GM15510 (cell line): Measurements from ENCODE around the gene SLC40A1.

Source experiments
- POLR2A ChIP-seq: IDR thresholded peaks from 3 replicates; pipeline ENCODE4 v1.6.1; 2011; ENCODE audit warnings: borderline replicate concordance; ENCODE audit not compliant: insufficient read length; ENCODE audit errors: extremely low read depth

SLC40A1 gene

DNA sequence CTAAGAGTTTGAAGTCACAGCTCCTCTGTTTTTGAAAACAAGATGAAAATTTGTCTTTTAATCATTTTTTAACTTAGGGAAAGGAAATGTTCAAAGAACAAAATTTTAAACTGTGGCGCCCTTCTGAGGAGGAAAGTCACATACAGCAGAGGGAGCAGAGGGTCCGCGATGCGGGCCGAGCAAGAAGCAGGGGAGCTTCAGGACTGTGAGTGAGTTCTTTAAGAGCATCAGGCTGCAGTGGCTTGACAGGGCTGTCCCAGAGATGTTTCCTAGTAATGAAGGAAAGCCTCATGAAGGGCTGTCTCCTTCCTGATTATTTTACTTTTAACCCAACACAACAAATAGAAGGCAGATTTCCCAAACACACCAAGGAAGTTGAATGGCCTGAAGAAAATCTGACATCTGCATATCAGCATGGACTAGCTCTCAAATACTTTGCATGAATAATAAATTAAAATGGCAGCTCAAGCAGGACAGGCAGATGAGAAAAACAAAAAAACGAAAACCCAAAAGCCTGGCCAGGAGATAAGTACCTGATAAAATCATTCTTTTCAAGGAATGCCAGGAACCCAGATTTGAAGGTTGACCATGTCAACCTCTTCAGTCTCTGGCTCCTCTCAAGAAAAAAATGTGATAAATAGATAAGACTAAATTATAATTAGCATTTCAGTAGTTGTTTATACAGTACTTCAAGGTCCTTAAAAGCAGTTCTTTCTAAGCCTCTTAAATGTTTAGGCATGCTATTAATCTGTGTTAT lies 60.8 kb downstream of the SLC40A1 start:
- TF ChIP-seq POLR2A, result no peak

DNA sequence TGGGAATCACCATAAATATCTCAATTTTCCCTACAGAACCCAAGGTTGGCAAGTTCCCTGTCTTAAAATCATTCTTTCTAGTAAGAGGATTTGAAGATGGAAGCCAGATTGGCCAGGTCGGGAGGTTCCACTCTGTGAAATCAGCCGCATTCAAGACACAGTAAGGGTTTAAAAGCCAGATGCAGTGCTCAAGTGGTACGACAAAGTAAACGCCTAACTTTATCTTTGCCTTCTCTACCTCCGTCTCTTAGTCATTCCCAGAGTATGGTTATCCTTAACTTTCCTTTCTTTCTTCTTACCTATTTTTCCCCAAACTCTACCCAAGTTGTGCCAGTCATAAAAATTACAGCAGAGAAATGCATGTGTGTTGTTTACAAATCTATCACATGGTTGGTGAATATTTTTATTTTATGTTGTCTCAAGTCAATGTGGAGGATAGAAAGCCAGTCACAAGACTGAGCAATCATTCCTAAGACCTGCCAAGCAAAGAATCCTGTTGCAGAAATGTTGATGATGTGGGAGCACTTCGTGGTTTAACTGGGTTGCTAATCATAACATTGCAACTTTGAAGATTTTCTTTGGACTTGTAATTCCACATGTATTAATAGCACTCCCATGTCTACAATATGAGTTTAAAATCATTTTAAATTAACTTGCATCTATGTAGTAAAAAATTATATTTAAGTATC lies 62.6 kb downstream of the SLC40A1 start:
- no peak for TF ChIP-seq POLR2A

DNA sequence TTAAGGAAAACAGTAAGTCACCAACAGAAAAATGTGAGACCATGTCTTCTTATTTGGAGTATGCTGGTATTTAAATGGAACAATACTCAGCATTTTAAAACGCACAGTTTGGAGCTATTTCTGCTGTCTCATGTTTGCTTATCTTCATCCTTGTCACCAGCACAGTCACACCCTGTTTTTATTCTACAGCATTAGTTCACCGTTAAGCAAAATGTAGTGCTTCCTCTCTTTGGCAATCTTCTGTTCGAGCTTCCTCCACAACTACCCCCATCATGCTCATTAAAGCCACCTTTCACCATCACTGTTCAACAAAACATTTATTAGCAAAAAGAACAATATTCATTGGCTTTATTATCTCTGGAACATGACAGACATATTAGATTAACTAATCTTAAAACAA lies 64.0 kb downstream of the SLC40A1 start:
- TF ChIP-seq POLR2A, result no peak

DNA sequence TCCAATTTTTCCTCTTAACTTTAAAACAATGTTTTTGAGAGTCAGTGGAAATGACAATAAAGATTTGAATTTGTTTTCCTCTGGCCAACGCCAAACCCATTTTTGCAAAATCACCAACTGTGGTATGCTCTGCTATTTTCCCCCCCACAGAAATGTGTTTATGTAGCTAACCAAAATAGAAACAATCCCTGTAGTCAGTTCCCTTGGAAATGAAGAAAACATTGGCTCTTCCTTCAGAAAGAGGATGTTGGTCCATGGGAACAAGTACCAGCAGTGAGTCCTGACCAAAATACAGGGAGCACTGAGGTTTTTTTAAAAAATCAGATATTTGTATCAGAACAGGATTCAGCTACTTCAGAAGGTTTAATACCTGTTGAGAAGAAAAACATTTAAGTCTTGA lies 65.3 kb downstream of the SLC40A1 start:
- no peak for TF ChIP-seq POLR2A

DNA sequence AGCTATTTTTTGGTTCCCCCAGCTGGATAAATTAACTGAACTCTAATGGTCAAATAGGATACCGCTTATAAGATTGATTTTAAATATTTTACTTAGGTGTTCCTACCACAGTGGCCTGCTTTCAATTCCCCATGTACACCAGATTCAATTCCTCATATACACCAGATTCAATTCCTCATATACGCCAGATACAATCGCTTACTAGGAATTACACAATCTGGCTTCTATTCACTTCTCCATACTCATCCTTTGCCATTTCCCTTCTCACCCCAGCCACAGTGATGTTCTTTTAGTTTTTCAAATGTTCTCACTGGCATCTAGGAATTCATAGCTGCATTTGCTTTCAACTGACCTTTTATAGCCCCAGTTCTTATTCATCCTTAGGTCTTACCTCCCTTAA lies 66.5 kb downstream of the SLC40A1 start:
- no peak for TF ChIP-seq POLR2A

DNA sequence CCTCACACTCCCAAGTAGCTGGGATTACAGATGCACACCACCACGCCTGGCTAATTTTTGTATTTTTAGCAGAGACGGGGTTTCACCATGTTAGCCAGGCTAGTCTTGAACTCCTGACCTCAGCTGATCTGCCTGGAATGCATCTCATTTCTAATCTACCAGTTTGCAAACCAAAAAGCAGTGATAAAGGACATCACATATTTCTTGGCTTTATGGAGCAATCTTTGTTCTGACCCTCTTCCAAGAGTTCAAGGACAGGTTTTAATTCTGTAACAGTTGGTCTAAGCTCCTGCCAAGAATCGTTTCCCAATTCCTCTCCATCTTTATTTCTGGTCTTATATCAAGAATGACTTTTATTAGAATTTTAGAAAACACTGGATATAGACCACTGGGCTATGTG lies 67.7 kb downstream of the SLC40A1 start:
- TF ChIP-seq POLR2A, result no peak

DNA sequence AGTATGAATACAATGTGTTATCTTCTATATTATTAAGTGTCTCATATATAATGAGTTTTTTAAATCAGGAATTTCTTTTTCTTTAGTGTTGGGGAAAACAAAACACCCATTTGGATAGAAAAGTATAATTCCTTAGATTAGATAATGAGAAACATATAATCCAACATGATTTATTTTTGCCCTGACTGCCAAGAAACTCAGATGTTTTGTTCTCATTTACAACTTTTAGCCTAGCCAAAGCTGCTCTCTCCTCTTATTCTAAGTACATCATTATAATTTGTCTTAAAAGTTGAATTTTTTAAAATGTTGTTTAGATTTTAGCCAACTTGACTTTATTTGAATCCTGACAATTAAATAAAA lies 68.6 kb downstream of the SLC40A1 start:
- no peak for TF ChIP-seq POLR2A

DNA sequence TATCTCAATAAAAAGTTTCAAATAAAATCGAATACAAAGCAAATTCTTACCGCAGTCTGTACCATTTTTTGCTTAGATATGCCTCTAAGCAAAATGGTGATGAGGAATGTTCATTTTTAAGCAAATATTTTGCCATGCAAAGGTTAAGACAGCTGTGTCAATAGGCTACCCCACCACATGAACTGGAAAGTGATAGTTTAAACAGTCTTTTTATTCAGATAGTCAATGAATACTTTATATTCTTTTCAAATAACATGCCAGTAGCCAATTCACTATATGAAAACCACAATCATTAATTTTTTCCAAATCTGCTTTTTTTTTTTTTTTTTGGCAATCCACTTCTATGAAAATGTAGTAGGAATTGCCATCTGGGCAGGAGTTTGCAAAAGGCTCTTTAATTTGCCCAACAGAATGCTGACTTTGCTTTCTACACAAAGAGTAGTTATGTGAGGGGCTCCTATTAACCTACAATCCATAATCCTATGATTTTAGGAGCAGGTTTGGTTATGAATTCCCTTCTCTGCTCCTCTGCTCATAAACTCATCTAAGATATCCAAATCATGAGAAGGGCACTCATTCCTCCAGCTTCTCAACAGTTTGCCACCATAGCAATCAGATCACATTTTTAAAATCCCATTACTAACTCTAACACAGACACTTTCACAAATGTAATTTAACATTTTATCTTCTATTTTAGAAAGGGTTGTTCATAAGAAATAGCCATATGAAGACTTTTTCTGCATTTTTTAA lies 69.2 kb downstream of the SLC40A1 start:
- no peak for TF ChIP-seq POLR2A
